Ovary (tissue), 9 donors: ENCODE measurements around the gene RNF7. TPM values are rescaled to one million over a fixed set of nuclear protein-coding genes. Genes with fewer than 3 reads are reported as not detected.

Experiments
- DNase-seq, 5 donors: peaks; one replicate each; pipeline ENCODE4 v3.0.0-alpha.2; 2019 to 2020
- H3K27ac ChIP-seq, 2 donors: fragments of 200-600 bp; one replicate each; pipeline versions ENCODE4 v1.5.1 to v1.8.0; 2019 to 2022
- H3K27me3 ChIP-seq: fragments of 200-600 bp; one replicate; pipeline ENCODE4 v1.8.0; 2022
- H3K36me3 ChIP-seq: fragments of 200-600 bp; sonication (generic); one replicate; pipeline ENCODE4 v1.5.1; 2019
- H3K4me1 ChIP-seq: one replicate; pipeline ENCODE4 v1.8.1; 2013; ENCODE audit warnings: mild to moderate bottlenecking, moderate library complexity; ENCODE audit not compliant: insufficient read depth
- H3K4me3 ChIP-seq: fragments of 200-600 bp; sonication (generic); one replicate; pipeline ENCODE4 v1.5.1; 2017
- H3K9me3 ChIP-seq, 2 donors: fragments of 200-600 bp in 1 of 2; sonication (generic) in 1 of 2; one replicate each; pipeline versions ENCODE4 v1.5.1 to v1.8.1; 2013 to 2019; ENCODE audit warnings: mild to moderate bottlenecking in 1 of 2, moderate library complexity in 1 of 2
- CTCF ChIP-seq, 3 donors: fragments of 450-650 bp in 2 of 3; fragments of 200-600 bp in 1 of 3; IDR thresholded peaks; one replicate each; pipeline versions ENCODE4 v1.5.1 to v1.8.0; 2016 to 2022; ENCODE audit warnings: antibody characterized with exemption in 3 of 3, mild to moderate bottlenecking in 1 of 3
- EP300 ChIP-seq: sonication (generic); formaldehyde crosslinking; IDR thresholded peaks from one replicate; pipeline ENCODE4 v1.6.1; 2017; ENCODE audit warnings: antibody characterized with exemption
- POLR2A ChIP-seq: fragments of 450-650 bp; IDR thresholded peaks from one replicate; pipeline ENCODE4 v1.6.1; 2017; ENCODE audit warnings: antibody characterized with exemption, mild to moderate bottlenecking, moderate library complexity
- WGBS, 3 donors: extraction: QIAGEN DNeasy Blood & Tissue Kit in 1 of 3; methylation state at CpG; one replicate each; pipeline versions ENCODE4 v1.1.5 to v1.1.7; 2013 to 2017; 5-methylcytosine and 5-hydroxymethylcytosine counted together
- intact Hi-C, 4 donors: fragments of 100-400 bp; cut with DNase I; formaldehyde crosslinking; loops; one replicate each; pipeline versions ENCODE4 v1.11.0 to v1.15.1; 2022 to 2023
- polyA plus RNA-seq, 2 donors: library from polyadenylated mRNA; stranded (reverse); fragments of 200-250 nt in 1 of 2; fragments of 350-450 nt in 1 of 2; fragmentation: Illumina TruSeq in 1 of 2; extraction: RNeasy Lipid Tissue Mini Kit (QIAGEN cat#74804) in 1 of 2; gene quantifications; one replicate each; pipeline ENCODE4 v1.2.3, GENCODE V29; 2013 to 2014
- total RNA-seq, 7 donors: library from RNA; depleted of rRNA in 2 of 7; stranded (reverse); fragments of >200 nt in 2 of 7; fragmentation: NEBNext Ultra II Directional in 3 of 7; extraction: Animal tissue kit (Norgen Biotek cat#: 25700) in 3 of 7; gene quantifications; one replicate each; pipeline versions ENCODE4 v1.1.0 to v1.2.4, GENCODE V29; 2016 to 2023
- donor health status: DM: no; HTN: no; CAD: no; lungs with moderate emphysema.
- donor health status: DM: no; HTN: no; CAD: no.
- donor health status: Bipolar disorder and iron deficiency.
- donor health status: DM: yes; HTN: yes; CAD: no.
- donor health status: DM: no; HTN: no; CAD: no.
- donor health status: DM: yes; HTN: yes; CAD: no.

RNF7 gene
- total and polyA plus RNA-seq, 9 donors, result 70.2 to 100 (median 79.1) TPM

- Histone ChIP-seq H3K27ac (no peak overlapping the region), H3K4me3 (no peak overlapping the region), H3K36me3 (no peaks in the 10 kb centered on the region), H3K9me3 (no peaks in the 10 kb centered on the region), H3K27me3 (no peaks in the 10 kb centered on the region), H3K4me1 (no peaks in the 10 kb centered on the region)
- no peak for DNase-seq
- intact Hi-C loops, result no loop called here
- TF ChIP-seq EP300, result no peak
- no peak for TF ChIP-seq POLR2A
- TF ChIP-seq CTCF (IDR thresholded peaks at IDR 0.05), result no peak
- 89 to 92% (median 92%) methylated on average over 4 of the region's 4 CpGs for WGBS, 3 donors
Observed at GRCh38 chr3:141790171-141790570, 52.1 kb downstream of the RNF7 start.

GRCh38 chr3:141792495-141792894, 54.4 kb downstream of the RNF7 start:
- Histone ChIP-seq H3K4me1 (peaks cover 3% of the 10 kb centered on the region), H3K4me3 (no peak overlapping the region), H3K27ac (no peak overlapping the region), H3K9me3 (no peaks in the 10 kb centered on the region), H3K27me3 (no peaks in the 10 kb centered on the region), H3K36me3 (no peaks in the 10 kb centered on the region)
- DNase-seq, result no peak
- WGBS, 3 donors, result 94 to 98% (median 95%) methylated on average over 1 of the region's 1 CpG
- intact Hi-C loops, result no loop called here
- TF ChIP-seq EP300, result no peak
- no peak for TF ChIP-seq CTCF (IDR thresholded peaks at IDR 0.05)
- no peak for TF ChIP-seq POLR2A

GRCh38 chr3:141793476-141794260, 55.6 kb downstream of the RNF7 start:
- H3K36me3 ChIP-seq, result no peaks in the 10 kb centered on the region

GRCh38 chr3:141795276-141795675, 57.2 kb downstream of the RNF7 start:
- Histone ChIP-seq H3K9me3 (no peaks in the 10 kb centered on the region), H3K27ac (no peak overlapping the region), H3K27me3 (no peaks in the 10 kb centered on the region), H3K4me3 (no peak overlapping the region), H3K36me3 (no peaks in the 10 kb centered on the region), H3K4me1 (peaks cover 16% of the 10 kb centered on the region)
- no peak for DNase-seq
- WGBS, 3 donors, result 77 to 89% (median 78%) methylated on average over 4 of the region's 4 CpGs
- intact Hi-C loops, result no loop called here
- TF ChIP-seq CTCF (IDR thresholded peaks at IDR 0.05) (no peak), EP300 (no peak), POLR2A (no peak)

More at GRCh38 chr3:141793476-141794260, 55.6 kb downstream of the RNF7 start:
- intact Hi-C loops, result no loop called here
- no peak for DNase-seq
- Histone ChIP-seq H3K4me3 (no peak overlapping the region), H3K27me3 (no peaks in the 10 kb centered on the region), H3K4me1 (peaks cover 12% of the 10 kb centered on the region), H3K9me3 (no peaks in the 10 kb centered on the region), H3K27ac (no peak overlapping the region)
- no peak for TF ChIP-seq CTCF (IDR thresholded peaks at IDR 0.05)
- no peak for TF ChIP-seq POLR2A
- no peak for TF ChIP-seq EP300
- WGBS, 3 donors, result 87 to 90% (median 90%) methylated on average over 8 of the region's 8 CpGs
